Measurements from ENCODE around the gene LRRC2.

DNA sequence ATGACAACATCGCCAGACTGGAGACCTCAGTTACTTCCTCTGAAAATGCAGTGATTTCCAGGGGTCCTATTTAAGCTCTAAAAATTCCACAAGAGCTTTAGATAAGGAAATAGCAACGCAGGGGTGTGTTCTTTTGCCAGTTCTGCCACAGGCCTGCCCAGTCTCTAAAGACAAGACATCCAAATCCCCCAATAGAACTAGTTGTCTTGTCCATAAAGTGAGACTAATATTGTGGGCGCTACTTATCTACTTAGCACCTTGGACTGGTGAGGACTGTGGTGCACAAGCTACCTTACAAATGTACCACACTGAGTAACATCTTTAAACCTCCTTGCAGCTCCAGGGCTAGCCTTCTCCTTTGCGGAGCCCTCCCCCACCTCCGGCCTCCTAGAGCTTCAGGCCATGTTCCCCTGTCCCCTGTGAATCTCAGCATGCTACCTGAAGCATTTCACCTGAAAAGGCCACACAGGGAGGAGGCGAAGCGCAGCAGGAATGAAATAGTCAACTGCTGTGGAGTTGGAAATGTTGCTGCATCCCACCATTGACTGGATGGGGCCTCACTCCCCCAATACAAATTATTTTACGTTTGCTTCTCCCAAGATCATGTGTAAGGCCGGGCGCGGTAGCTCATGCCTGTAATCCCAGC lies 9.6 kb upstream of the LRRC2 start:
- TF ChIP-seq, protein P1, sequence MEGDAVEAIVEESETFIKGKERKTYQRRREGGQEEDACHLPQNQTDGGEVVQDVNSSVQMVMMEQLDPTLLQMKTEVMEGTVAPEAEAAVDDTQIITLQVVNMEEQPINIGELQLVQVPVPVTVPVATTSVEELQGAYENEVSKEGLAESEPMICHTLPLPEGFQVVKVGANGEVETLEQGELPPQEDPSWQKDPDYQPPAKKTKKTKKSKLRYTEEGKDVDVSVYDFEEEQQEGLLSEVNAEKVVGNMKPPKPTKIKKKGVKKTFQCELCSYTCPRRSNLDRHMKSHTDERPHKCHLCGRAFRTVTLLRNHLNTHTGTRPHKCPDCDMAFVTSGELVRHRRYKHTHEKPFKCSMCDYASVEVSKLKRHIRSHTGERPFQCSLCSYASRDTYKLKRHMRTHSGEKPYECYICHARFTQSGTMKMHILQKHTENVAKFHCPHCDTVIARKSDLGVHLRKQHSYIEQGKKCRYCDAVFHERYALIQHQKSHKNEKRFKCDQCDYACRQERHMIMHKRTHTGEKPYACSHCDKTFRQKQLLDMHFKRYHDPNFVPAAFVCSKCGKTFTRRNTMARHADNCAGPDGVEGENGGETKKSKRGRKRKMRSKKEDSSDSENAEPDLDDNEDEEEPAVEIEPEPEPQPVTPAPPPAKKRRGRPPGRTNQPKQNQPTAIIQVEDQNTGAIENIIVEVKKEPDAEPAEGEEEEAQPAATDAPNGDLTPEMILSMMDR (IDR thresholded peaks at IDR 0.05; ENCODE audit: insufficient read depth, low read length): no peak
- no peak for TF ChIP-seq POLR2AphosphoS5 (IDR thresholded peaks at IDR 0.05; ENCODE audit: low read depth)

Measured in HL-60 (cell line).